Hindlimb muscle (tissue), 1 donor: ENCODE data around the gene ZNF609. TPM values are rescaled to one million over a fixed set of nuclear protein-coding genes. Genes with fewer than 3 reads are reported as not detected.

Source experiments
- DNase-seq: peaks from one replicate; pipeline ENCODE4 v3.0.0-alpha.2; 2013
- polyA plus RNA-seq: library from polyadenylated mRNA; unstranded; fragments of 120-200 nt; gene quantifications from one replicate; pipeline ENCODE4 v1.2.1, GENCODE V29; 2013; ENCODE audit not compliant: insufficient read length

The ZNF609 gene
- polyA plus RNA-seq, 1 donor = 16.5 TPM

GRCh38 chr15:64667736-64668161, 207.4 kb downstream of the ZNF609 start:
- DNase-seq = no peak

DNA sequence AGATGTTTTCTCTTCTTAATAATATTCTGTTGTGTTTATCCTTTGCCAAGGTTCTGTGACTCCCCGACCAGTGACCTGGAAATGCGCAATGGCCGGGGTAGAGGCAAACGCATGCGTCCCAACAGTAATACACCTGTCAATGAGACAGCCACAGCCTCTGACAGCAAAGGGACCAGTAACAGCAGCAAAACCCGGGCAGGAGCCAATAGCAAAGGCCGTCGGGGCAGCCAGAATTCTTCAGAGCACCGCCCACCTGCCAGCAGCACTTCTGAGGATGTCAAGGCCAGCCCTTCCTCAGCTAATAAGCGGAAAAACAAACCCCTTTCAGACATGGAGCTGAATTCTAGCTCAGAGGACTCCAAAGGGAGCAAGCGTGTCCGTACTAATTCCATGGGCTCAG, 213.5 kb downstream of the ZNF609 start:
- DNase-seq = no peak

- DNase-seq = no peak
Observed at GRCh38 chr15:64678126-64678819, 217.9 kb downstream of the ZNF609 start.

GRCh38 chr15:64680097-64680496, 219.7 kb downstream of the ZNF609 start:
- DNase-seq = no peak

GRCh38 chr15:64681424-64682024, 221.1 kb downstream of the ZNF609 start:
- DNase-seq = no peak

DNA sequence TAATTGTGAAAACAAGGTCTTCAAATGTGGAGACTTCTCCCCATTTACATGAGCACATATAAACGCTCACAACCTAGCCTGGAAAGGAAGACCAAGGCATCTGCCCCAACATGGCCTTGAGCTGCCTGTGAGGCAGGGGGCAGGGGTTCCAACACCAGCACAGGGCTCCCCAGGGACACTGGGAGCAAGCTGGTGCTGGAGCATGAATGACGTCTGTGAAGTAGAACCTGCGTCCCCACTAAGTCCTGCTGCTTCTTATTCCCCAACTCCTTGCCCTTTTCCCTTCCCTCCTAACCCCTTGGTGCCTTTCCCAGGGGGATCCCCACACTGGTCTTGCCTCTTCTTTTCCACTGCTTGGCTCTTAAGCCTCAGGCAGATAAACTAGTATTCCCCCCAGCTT, 221.9 kb downstream of the ZNF609 start:
- no peak for DNase-seq

GRCh38 chr15:64683378-64683777, 223.0 kb downstream of the ZNF609 start:
- DNase-seq = no peak

DNA sequence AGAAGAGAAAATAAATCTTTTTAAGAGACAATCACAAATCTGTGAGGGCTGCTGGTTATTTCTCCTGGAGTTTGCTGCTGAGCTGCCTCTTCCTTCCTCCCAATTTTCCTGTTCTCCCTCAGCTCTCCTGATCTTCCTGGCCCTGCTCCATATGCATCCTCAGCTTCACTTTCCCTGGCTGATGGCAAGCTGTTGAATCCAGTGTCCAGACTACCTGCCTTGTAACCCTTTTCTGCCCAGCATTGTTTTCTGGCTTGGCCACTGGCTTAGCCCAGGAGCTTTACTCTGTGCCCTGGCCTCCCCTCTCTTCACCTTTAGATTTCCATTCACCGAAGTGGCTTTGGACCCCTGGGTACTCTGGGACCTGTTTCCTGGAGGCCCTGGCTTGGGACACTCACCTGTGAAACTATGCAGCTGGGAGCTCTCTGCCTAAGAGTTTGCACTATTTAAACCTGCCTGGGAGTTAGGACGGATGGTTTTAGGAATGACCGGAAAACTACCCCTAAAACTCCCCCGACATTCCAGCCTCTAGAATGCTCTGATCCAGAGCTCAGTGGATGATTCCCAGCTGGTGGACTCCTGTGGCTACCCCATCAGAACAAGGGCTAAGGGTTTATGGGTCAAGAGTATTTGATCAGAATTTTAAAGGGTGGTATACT, 225.0 kb downstream of the ZNF609 start:
- DNase-seq = no peak

- DNase-seq = peak; percentile 66
Observed at GRCh38 chr15:64686130-64686735, 225.9 kb downstream of the ZNF609 start.

DNA sequence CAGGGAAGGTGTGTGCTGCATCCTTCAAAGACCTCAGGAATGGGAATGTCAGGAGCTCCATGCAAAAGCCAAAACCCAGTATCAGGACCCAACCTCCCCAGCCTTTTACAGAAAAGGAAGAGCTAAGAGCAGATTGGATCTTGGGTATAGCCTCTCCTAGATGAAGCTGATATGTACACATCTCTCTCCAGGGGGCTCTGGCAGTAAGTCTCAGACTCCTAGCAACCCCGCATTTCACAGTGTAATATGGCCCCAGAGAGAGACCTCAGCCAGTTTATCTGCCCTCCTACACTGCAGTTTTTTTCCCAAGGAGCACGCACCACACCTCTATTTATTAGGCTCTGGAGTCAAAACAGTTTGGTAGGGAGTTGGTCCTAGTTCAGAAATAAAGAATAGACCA, 226.8 kb downstream of the ZNF609 start:
- no peak for DNase-seq

DNA sequence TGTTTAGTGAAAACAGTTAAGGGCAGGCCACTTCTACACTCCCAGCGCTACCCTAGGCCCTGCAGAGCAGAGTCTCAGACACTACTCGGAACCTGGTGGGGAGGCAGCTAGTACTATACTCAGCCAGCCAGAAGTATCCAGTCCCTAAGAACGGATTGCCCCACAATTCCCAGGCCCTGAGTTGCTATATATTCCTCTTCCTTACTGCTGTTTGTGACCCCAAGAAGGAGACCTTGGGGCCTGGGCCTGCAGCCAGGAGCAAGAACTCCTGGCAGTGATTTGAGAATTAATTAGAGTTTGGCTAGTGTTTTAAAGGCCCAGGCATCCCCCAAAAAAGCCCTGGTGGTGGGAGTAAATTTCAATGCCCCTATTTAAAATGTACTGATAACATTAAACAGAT, 227.3 kb downstream of the ZNF609 start:
- no peak for DNase-seq

DNA sequence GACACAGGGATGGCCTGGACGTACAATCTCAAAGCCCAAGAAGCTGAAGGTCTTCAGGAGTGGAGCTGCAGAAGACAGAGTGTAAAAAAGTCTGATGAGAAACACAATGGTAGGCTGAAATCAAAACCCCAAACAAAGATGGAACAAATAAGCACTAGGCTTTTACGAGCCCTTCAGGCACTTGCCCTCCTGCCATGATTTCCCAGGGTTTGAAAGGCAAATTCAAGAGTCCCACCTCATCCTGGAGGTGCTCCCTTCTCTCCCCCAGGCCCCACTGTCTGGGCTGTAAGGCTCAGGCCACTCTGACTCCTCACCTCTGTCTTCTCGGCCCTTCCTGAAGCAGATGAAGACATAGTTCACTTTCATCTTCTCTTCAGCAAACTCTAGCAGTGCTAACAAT, 228.4 kb downstream of the ZNF609 start:
- no peak for DNase-seq

DNA sequence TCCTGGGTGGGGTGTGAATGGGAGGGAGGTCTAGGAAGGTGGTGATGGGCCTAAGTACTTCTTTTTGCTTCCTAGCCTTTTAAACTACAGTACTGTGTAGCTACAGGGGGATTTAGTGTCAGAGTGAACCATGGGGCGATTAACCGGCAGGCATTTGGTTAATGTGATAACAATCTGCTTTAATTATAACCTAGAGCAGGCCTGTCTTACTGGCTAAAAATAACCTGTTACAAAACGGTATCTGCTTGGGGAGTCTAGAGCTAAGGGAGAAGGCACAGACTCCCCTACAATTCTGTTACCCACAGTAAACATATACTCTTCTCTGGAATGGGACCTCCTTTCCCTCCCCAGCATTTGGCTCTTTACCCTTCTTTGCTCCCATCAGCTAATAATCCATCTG, 229.6 kb downstream of the ZNF609 start:
- no peak for DNase-seq

GRCh38 chr15:64690578-64691296, 230.4 kb downstream of the ZNF609 start:
- DNase-seq = no peak

DNA sequence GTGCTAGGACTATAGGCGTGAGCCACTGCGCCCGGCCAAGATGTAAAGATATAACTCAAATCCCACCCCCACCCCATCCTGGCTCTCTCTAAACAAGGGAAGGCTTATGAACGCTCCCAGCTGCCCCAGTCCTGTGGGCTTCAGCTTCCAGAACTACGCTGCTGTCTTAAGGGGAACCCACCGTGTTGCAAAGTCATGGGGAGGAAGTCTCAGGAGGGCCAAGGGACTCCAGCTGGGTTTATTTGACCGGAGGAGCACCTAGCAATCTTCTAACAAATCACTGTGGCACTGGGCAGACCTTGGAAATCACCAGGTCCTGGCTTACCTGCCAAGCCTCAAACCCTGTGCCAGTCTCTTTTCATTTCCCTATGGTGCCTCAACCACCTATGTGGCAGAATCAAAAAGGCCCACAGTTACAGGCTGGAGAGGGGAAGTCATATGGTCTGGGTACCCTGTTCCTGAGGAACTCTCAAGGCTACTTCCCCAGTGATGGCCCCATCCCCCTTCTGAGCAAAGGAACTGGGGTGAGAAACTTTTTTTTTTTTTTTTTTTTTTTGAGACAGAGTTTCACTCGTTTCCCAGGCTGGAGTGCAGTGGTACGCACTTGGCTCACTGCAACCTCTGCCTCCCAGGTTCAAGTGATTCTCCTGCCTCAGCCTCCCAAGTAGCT, 231.7 kb downstream of the ZNF609 start:
- DNase-seq = no peak

GRCh38 chr15:64693134-64693533, 232.8 kb downstream of the ZNF609 start:
- peak; percentile 50 for DNase-seq

- no peak for DNase-seq
Observed at GRCh38 chr15:64694816-64695215, 234.4 kb downstream of the ZNF609 start.

DNA sequence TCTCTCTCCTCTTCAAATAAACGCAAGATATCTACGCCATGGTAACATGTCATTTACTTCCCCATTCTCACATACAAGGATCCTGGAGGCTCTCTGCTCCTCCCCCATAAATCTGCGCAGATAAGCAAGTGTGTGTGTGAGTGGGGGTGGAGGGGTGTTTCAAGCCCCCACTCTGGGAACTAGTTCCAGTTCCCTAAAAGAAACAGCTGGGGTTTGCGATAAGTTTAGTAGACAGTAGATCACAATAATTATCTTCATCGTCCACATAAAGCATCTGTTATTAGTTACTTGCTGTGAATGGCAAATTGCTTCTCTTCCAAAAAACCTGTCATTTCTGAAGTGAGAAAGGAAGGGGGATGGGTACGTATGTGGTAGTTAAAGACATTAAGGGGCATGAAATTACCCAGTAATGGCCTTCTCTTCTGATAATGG, 235.2 kb downstream of the ZNF609 start:
- no peak for DNase-seq

DNA sequence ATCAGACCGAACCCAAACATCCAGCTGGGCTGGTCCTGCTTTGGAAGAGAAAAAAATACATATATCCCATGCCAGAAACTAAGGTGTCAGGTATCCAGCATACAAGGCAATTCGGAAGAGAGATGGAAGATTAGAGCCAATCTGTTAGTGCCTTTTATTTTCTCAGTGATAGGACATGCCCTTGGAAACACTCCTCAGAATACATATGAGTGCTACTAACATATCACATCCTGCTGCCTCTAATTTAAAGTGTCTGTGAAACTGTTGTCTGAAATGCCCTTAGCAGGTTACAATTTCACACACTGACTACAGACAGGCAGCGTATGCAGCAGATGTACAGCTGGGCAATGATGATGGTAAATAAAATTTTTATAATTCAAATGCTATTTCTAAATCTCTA, 236.1 kb downstream of the ZNF609 start:
- DNase-seq = no peak

DNA sequence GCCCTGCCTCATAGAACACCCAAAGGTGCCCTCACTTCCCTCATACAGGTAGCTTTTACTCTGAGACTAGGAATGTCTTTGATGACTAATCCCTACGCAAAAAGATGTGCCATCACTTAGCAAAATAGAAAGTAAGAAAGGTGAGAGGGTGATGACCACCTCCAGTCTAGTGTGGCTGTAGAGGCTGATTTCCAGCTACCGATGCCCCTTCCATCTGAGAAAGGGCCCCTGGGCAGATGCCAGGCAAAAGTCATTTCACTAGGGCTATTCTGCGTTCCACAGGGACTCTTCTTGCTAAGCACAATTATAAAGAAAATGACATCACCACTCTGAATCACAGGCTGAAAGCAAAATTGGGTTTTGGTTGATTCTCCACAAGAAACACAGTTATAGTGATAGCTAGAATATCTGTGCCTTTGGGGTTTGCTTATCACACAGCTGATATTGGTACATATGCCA, 237.6 kb downstream of the ZNF609 start:
- no peak for DNase-seq

DNA sequence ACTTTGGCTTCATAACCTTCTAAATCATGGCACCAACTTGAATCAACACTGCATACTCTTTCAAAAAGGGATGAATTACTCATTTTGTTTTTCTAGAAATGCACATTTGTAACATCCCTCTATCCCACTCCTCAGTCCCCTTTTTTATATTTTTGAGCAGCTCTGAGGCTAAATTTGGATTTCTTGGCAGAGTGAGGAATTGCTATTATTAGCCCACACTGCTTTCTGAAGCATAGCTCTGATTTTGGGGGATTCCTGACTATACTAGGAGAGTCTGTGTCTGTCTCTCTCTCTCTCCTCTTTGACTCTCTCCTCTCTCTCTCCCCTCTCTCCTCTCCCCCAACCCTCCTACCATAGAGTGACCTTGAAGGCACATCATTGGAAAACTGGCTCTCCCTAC, 238.4 kb downstream of the ZNF609 start:
- DNase-seq = no peak

DNA sequence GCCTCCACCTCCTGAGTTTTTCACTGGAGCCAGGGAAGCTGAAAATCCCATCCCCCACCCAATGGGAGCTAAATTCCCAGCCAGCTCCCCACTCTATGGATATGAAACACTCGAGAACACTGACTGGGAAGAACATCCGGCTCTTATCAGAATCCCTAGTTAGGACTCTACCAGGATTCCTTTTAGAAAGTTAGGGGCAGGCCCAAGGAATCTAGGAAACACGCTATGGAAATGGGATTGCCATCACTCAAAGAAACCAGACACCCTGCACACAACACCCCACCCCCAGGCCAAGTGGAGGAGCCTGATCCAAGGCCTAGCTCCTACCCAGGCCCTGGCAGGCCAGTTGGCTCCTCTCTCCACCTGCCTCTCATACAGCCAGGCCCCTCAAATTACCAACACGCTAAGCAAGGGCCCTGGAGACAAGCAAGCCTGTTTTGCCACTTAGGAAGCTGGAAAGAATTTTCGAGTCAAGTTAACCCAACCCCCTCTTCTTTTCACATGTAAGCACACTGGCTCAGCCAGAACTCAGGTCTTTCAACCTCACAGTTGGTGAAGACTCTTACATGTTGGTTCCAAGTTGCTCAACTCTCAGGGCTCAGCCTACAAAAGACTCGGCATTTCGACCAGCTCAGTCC, 239.5 kb downstream of the ZNF609 start:
- peak; percentile 76 for DNase-seq
